Transverse colon (tissue), 4 donors: Measurements from ENCODE around the gene DNAAF8.

ENCODE experiments used
- POLR2A ChIP-seq: fragments of 450-650 bp; IDR thresholded peaks from one replicate; pipeline ENCODE4 v1.6.1; 2016; ENCODE audit warnings: antibody characterized with exemption, mild to moderate bottlenecking, moderate library complexity
- POLR2AphosphoS5 ChIP-seq, 3 donors: sonication (generic); formaldehyde crosslinking; IDR thresholded peaks; one replicate each; pipeline ENCODE4 v1.6.1; 2016; ENCODE audit warnings: antibody characterized with exemption in 3 of 3
- TF ChIP-seq, protein P1 (sequence below), 5 experiments: fragments of 200-600 bp in 3 of 5; fragments of 450-650 bp in 2 of 5; sonication (generic) in 3 of 5; IDR thresholded peaks; 1 replicate in 2 of 5; 2 replicates in 3 of 5; pipeline ENCODE4 v1.5.1; 2016 to 2017; ENCODE audit warnings: antibody characterized with exemption in 5 of 5, inconsistent platforms in 3 of 5, mild to moderate bottlenecking in 2 of 5, moderate library complexity in 1 of 5

DNA sequence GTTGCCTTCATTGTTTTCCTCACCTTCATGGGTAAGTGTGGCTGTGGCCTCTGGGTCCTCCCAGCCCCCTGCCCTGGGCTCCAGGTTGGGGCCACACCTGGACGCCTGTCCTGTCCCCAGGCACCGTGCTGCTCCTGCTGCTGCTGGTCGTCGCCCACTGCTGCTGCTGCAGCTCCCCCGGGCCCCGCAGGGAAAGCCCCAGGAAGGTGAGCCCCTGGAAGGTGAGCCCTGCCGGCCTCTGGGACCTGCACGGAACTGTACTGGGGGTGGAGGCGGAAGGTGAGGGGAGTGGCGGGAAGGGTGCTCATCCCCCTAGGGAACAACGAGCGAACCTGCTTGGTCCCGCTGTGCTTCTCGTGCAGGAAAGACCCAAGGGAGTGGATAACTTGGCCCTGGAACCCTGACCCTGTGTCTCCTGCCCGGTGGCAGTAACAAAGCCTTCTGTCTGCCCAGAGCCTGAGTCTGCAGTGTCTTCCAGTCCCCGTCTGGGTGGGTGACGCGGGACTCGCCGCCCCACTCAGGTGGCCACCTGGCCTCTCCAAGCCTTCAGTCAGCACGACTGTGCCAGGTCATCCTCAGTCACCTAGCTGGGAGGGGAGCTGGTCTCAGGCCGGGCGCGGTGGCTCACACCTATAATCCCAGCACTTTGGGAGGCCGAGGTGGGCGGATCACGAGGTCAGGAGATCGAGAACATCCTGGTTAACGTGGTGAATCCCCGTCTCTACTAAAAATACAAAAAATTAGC is 61.7 kb downstream of the DNAAF8 start:
- TF ChIP-seq, protein P1, sequence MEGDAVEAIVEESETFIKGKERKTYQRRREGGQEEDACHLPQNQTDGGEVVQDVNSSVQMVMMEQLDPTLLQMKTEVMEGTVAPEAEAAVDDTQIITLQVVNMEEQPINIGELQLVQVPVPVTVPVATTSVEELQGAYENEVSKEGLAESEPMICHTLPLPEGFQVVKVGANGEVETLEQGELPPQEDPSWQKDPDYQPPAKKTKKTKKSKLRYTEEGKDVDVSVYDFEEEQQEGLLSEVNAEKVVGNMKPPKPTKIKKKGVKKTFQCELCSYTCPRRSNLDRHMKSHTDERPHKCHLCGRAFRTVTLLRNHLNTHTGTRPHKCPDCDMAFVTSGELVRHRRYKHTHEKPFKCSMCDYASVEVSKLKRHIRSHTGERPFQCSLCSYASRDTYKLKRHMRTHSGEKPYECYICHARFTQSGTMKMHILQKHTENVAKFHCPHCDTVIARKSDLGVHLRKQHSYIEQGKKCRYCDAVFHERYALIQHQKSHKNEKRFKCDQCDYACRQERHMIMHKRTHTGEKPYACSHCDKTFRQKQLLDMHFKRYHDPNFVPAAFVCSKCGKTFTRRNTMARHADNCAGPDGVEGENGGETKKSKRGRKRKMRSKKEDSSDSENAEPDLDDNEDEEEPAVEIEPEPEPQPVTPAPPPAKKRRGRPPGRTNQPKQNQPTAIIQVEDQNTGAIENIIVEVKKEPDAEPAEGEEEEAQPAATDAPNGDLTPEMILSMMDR (IDR thresholded peaks at IDR 0.05) = no peak
- TF ChIP-seq POLR2A (peak; percentile 15), POLR2AphosphoS5 (IDR thresholded peaks at IDR 0.05) (peak in 1 of 3 donors; percentile 5)
